ENCODE results near the gene MCHR1. TPM values are rescaled to one million over a fixed set of nuclear protein-coding genes. Genes with fewer than 3 reads are reported as not detected.
"Not testable (repeated sequence)": the region's sequence is repeated elsewhere in the genome, so short reads cannot be mapped to it uniquely, and the experiment has no call there.

MCHR1 gene
- total RNA-seq, 2 donors from 2014 or later, result not detected

GRCh38 chr22:40671369-40671768, 7.9 kb upstream of the MCHR1 start:
- ATAC-seq (replicated peaks), result no peak
- Mint-ChIP-seq H3K27me3 (no peaks in the 10 kb centered on the region), H3K4me3 (no peak overlapping the region), H3K27ac (no peak overlapping the region), H3K9me3 (no peaks in the 10 kb centered on the region), H3K36me3 (ENCODE audit: low read depth) (no peaks in the 10 kb centered on the region), H3K4me1 (peaks cover 20% of the 10 kb centered on the region)

GRCh38 chr22:40671796-40672360, 7.4 kb upstream of the MCHR1 start:
- no peaks in the 10 kb centered on the region for H3K27me3 Mint-ChIP-seq
- no peak for ATAC-seq (replicated peaks)
- no peaks in the 10 kb centered on the region for H3K36me3 Mint-ChIP-seq (ENCODE audit: low read depth)
- H3K27ac Mint-ChIP-seq, result no peak overlapping the region
- H3K4me3 Mint-ChIP-seq, result no peak overlapping the region
- H3K9me3 Mint-ChIP-seq, result no peaks in the 10 kb centered on the region
- peaks cover 20% of the 10 kb centered on the region for H3K4me1 Mint-ChIP-seq

- Mint-ChIP-seq H3K27me3 (no peaks in the 10 kb centered on the region), H3K36me3 (ENCODE audit: low read depth) (no peaks in the 10 kb centered on the region), H3K4me3 (no peak overlapping the region), H3K9me3 (no peaks in the 10 kb centered on the region), H3K4me1 (peaks cover 17% of the 10 kb centered on the region), H3K27ac (no peak overlapping the region)
- no peak for ATAC-seq (replicated peaks)
Measured at GRCh38 chr22:40673017-40673416, 6.3 kb upstream of the MCHR1 start.

GRCh38 chr22:40674274-40674673, 5.0 kb upstream of the MCHR1 start:
- peaks cover 2% of the 10 kb centered on the region for H3K27me3 Mint-ChIP-seq
- ATAC-seq (replicated peaks), result no peak
- H3K9me3 Mint-ChIP-seq, result no peaks in the 10 kb centered on the region
- no peak overlapping the region for H3K27ac Mint-ChIP-seq
- no peak overlapping the region for H3K4me3 Mint-ChIP-seq
- peaks cover 7% of the 10 kb centered on the region for H3K4me1 Mint-ChIP-seq
- no peaks in the 10 kb centered on the region for H3K36me3 Mint-ChIP-seq (ENCODE audit: low read depth)

- H3K27me3 Mint-ChIP-seq; H3K9me3 Mint-ChIP-seq; H3K4me3 Mint-ChIP-seq; H3K4me1 Mint-ChIP-seq; ATAC-seq (replicated peaks); H3K36me3 Mint-ChIP-seq (ENCODE audit: low read depth): not testable (repeated sequence)
- peak overlapping the region; percentile 13 for H3K27ac Mint-ChIP-seq
Measured at GRCh38 chr22:40676166-40676565, 3.1 kb upstream of the MCHR1 start.

- Mint-ChIP-seq H3K27me3 (peaks cover 8% of the 10 kb centered on the region), H3K4me3 (no peak overlapping the region), H3K36me3 (ENCODE audit: low read depth) (no peaks in the 10 kb centered on the region), H3K9me3 (no peaks in the 10 kb centered on the region), H3K4me1 (no peaks in the 10 kb centered on the region), H3K27ac (peak overlapping the region; percentile 13)
- no peak for ATAC-seq (replicated peaks)
Measured at GRCh38 chr22:40676644-40677043, 2.6 kb upstream of the MCHR1 start.

- H3K4me3 Mint-ChIP-seq, result no peak overlapping the region
- H3K27ac Mint-ChIP-seq, result no peak overlapping the region
- H3K36me3 Mint-ChIP-seq (ENCODE audit: low read depth), result no peaks in the 10 kb centered on the region
- ATAC-seq (replicated peaks), result no peak
- H3K27me3 Mint-ChIP-seq, result peaks cover 8% of the 10 kb centered on the region
- peaks cover 8% of the 10 kb centered on the region for H3K4me1 Mint-ChIP-seq
- H3K9me3 Mint-ChIP-seq, result no peaks in the 10 kb centered on the region
Measured at GRCh38 chr22:40678493-40679248, 613 bp upstream of the MCHR1 start.

- no peak for ATAC-seq (replicated peaks)
- H3K4me1 Mint-ChIP-seq, result peaks cover 8% of the 10 kb centered on the region
- H3K27me3 Mint-ChIP-seq, result peaks cover 8% of the 10 kb centered on the region
- no peak overlapping the region for H3K4me3 Mint-ChIP-seq
- H3K36me3 Mint-ChIP-seq (ENCODE audit: low read depth), result no peaks in the 10 kb centered on the region
- H3K9me3 Mint-ChIP-seq, result no peaks in the 10 kb centered on the region
- no peak overlapping the region for H3K27ac Mint-ChIP-seq
Measured at GRCh38 chr22:40679964-40680818, 907 bp downstream of the MCHR1 start.

GRCh38 chr22:40680819-40681183, 1.5 kb downstream of the MCHR1 start:
- peak overlapping the region; percentile 66 for H3K27ac Mint-ChIP-seq
- no peak for ATAC-seq (replicated peaks)
- H3K4me1 Mint-ChIP-seq, result peaks cover 8% of the 10 kb centered on the region

GRCh38 chr22:40681451-40681850, 2.2 kb downstream of the MCHR1 start:
- Mint-ChIP-seq H3K4me1 (peaks cover 8% of the 10 kb centered on the region), H3K9me3 (no peaks in the 10 kb centered on the region), H3K27me3 (peaks cover 8% of the 10 kb centered on the region), H3K36me3 (ENCODE audit: low read depth) (no peaks in the 10 kb centered on the region), H3K4me3 (peak overlapping the region; percentile 27), H3K27ac (peak overlapping the region; percentile 66)
- ATAC-seq (replicated peaks), result no peak

More at GRCh38 chr22:40680819-40681183, 1.5 kb downstream of the MCHR1 start:
- Mint-ChIP-seq H3K9me3 (no peaks in the 10 kb centered on the region), H3K4me3 (no peak overlapping the region), H3K36me3 (ENCODE audit: low read depth) (no peaks in the 10 kb centered on the region), H3K27me3 (peaks cover 8% of the 10 kb centered on the region)

- Mint-ChIP-seq H3K4me3 (peak overlapping the region; percentile 62), H3K4me1 (peaks cover 8% of the 10 kb centered on the region), H3K27ac (peak overlapping the region; percentile 42), H3K36me3 (ENCODE audit: low read depth) (no peaks in the 10 kb centered on the region), H3K27me3 (peaks cover 2% of the 10 kb centered on the region), H3K9me3 (no peaks in the 10 kb centered on the region)
- no peak for ATAC-seq (replicated peaks)
Measured at GRCh38 chr22:40684728-40685127, 5.4 kb downstream of the MCHR1 start.

GRCh38 chr22:40685406-40685805, 6.1 kb downstream of the MCHR1 start:
- H3K27ac Mint-ChIP-seq, result peak overlapping the region; percentile 42
- no peaks in the 10 kb centered on the region for H3K9me3 Mint-ChIP-seq
- peaks cover 8% of the 10 kb centered on the region for H3K4me1 Mint-ChIP-seq
- no peaks in the 10 kb centered on the region for H3K27me3 Mint-ChIP-seq
- H3K4me3 Mint-ChIP-seq, result peak overlapping the region; percentile 62
- H3K36me3 Mint-ChIP-seq (ENCODE audit: low read depth), result no peaks in the 10 kb centered on the region
- ATAC-seq (replicated peaks), result no peak

- Mint-ChIP-seq H3K27me3 (no peaks in the 10 kb centered on the region), H3K4me3 (no peak overlapping the region), H3K36me3 (ENCODE audit: low read depth) (no peaks in the 10 kb centered on the region), H3K27ac (no peak overlapping the region), H3K4me1 (peaks cover 6% of the 10 kb centered on the region), H3K9me3 (no peaks in the 10 kb centered on the region)
- no peak for ATAC-seq (replicated peaks)
Measured at GRCh38 chr22:40687706-40688105, 8.4 kb downstream of the MCHR1 start.

- H3K9me3 Mint-ChIP-seq, result no peaks in the 10 kb centered on the region
- H3K27ac Mint-ChIP-seq, result no peak overlapping the region
- H3K27me3 Mint-ChIP-seq, result no peaks in the 10 kb centered on the region
- no peak for ATAC-seq (replicated peaks)
- no peak overlapping the region for H3K4me3 Mint-ChIP-seq
- no peaks in the 10 kb centered on the region for H3K4me1 Mint-ChIP-seq
- no peaks in the 10 kb centered on the region for H3K36me3 Mint-ChIP-seq (ENCODE audit: low read depth)
Measured at GRCh38 chr22:40690370-40690769, 11.1 kb downstream of the MCHR1 start.

- no peaks in the 10 kb centered on the region for H3K4me1 Mint-ChIP-seq
- no peak overlapping the region for H3K27ac Mint-ChIP-seq
- no peaks in the 10 kb centered on the region for H3K27me3 Mint-ChIP-seq
- no peaks in the 10 kb centered on the region for H3K9me3 Mint-ChIP-seq
- no peak overlapping the region for H3K4me3 Mint-ChIP-seq
- no peak for ATAC-seq (replicated peaks)
- no peaks in the 10 kb centered on the region for H3K36me3 Mint-ChIP-seq (ENCODE audit: low read depth)
Measured at GRCh38 chr22:40691532-40691931, 12.2 kb downstream of the MCHR1 start.

Measured in activated T-helper 17 cell treated with anti-CD3 and anti-CD28 coated beads, Interleukin-2, amount 50 U/mL, for 72 hours (primary cell).